Esophagus squamous epithelium (tissue), 5 donors: ENCODE data around the gene SAMD11. TPM values are rescaled to one million over a fixed set of nuclear protein-coding genes. Genes with fewer than 3 reads are reported as not detected.
A peak's percentile ranks its signal among the peaks of the same experiment; 100 is the strongest.

ENCODE experiments used
- DNase-seq: peaks from one replicate; lab custom pipeline; 2025; lab: John Stamatoyannopoulos, UW
- H3K27ac ChIP-seq, 4 donors: fragments of 200-600 bp; sonication (generic); one replicate each; pipeline ENCODE4 v1.5.1; 2016 to 2019; ENCODE audit warnings: mild to moderate bottlenecking in 1 of 4
- H3K27me3 ChIP-seq, 4 donors: fragments of 200-600 bp; sonication (generic); 1 replicate in 3 of 4; 2 replicates in 1 of 4; pipeline versions ENCODE4 v1.5.1 to v1.6.0; 2017 to 2021; ENCODE audit warnings: antibody characterized with exemption in 1 of 4
- H3K36me3 ChIP-seq, 3 donors: fragments of 200-600 bp; sonication (generic); one replicate each; pipeline ENCODE4 v1.5.1; 2016 to 2019
- H3K4me1 ChIP-seq, 3 donors: fragments of 200-600 bp; sonication (generic); one replicate each; pipeline ENCODE4 v1.5.1; 2017 to 2019
- H3K4me3 ChIP-seq, 4 donors: fragments of 200-600 bp; sonication (generic); 1 replicate in 3 of 4; 2 replicates in 1 of 4; pipeline ENCODE4 v1.5.1; 2016 to 2019; ENCODE audit warnings: mild to moderate bottlenecking in 2 of 4, moderate library complexity in 1 of 4
- H3K9me3 ChIP-seq, 3 donors: fragments of 200-600 bp; sonication (generic); one replicate each; pipeline ENCODE4 v1.5.1; 2016 to 2019
- POLR2A ChIP-seq, 4 donors: fragments of 450-650 bp; IDR thresholded peaks; one replicate each; pipeline ENCODE4 v1.6.1; 2017; ENCODE audit warnings: antibody characterized with exemption in 4 of 4, mild to moderate bottlenecking in 4 of 4, moderate library complexity in 3 of 4
- WGBS, 2 donors: methylation state at CpG; one replicate each; pipeline ENCODE4 v1.1.5; 2018; 5-methylcytosine and 5-hydroxymethylcytosine counted together
- intact Hi-C: fragments of 100-400 bp; cut with DNase I; formaldehyde crosslinking; loops from one replicate; pipeline ENCODE4 v1.15.0; 2022
- total RNA-seq, 4 donors: library from RNA; depleted of rRNA; stranded (reverse); fragments of >200 nt; gene quantifications; one replicate each; pipeline ENCODE4 v1.1.0, GENCODE V29; 2016
- TF ChIP-seq, protein P1 (sequence below), 6 experiments: fragments of 450-650 bp in 4 of 6; fragments of 200-600 bp in 2 of 6; sonication (generic) in 2 of 6; IDR thresholded peaks; one replicate each; pipeline ENCODE4 v1.5.1; 2016 to 2019; ENCODE audit warnings: antibody characterized with exemption in 6 of 6, mild to moderate bottlenecking in 4 of 6, moderate library complexity in 4 of 6
- donor health status: DM: yes; HTN: yes; CAD: no.

The SAMD11 gene
- total RNA-seq, 4 donors from 2014 or later: 0.48 to 0.95 (median 0.57) TPM; not detected in 1

DNA sequence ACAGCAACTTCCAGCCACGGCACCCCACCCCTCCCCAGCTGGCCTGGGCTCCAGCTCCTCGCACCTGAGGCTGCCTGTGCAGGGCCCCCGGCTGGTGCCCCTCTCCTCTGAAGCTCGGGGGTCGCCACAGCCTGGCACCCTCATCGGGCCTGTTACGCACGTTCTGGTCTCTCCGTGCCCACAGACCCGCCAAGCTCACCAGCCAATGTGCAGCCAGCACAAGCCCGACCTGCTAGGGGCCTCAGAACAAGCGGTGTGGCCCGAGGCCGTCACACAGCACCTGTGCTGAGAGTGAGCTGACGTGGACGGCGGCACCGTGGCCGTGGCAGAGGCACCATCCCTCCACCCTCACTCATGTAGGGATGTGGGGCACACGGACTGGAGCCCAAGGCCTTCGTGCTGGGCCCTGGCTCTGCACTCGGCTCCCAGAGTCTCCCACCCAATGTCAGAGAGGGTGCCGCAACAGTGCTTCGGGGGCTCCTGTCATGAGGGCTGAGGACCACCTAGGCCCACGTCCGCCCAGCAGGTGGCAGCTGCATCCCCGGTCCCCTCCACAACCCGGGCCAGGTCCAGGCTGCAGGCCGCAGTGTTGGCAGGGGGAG lies 4.4 kb upstream of the SAMD11 start:
- Histone ChIP-seq H3K36me3 (no peaks in the 10 kb centered on the region), H3K9me3 (no peaks in the 10 kb centered on the region), H3K27me3 (peaks cover 20 to 100% (median 30%) of the 10 kb centered on the region in 4 donors), H3K4me1 (peaks cover 25 to 50% (median 32%) of the 10 kb centered on the region in 3 donors), H3K27ac (no peak overlapping the region), H3K4me3 (no peak overlapping the region)
- intact Hi-C loops: no loop called here
- DNase-seq: no peak
- WGBS, 2 donors: 40% methylated on average over 2 of the region's 29 CpGs; no CpG with 5 or more reads in 1 of the 2 donors
- TF ChIP-seq POLR2A (IDR thresholded peaks at IDR 0.05): no peak
- TF ChIP-seq, protein P1, sequence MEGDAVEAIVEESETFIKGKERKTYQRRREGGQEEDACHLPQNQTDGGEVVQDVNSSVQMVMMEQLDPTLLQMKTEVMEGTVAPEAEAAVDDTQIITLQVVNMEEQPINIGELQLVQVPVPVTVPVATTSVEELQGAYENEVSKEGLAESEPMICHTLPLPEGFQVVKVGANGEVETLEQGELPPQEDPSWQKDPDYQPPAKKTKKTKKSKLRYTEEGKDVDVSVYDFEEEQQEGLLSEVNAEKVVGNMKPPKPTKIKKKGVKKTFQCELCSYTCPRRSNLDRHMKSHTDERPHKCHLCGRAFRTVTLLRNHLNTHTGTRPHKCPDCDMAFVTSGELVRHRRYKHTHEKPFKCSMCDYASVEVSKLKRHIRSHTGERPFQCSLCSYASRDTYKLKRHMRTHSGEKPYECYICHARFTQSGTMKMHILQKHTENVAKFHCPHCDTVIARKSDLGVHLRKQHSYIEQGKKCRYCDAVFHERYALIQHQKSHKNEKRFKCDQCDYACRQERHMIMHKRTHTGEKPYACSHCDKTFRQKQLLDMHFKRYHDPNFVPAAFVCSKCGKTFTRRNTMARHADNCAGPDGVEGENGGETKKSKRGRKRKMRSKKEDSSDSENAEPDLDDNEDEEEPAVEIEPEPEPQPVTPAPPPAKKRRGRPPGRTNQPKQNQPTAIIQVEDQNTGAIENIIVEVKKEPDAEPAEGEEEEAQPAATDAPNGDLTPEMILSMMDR (IDR thresholded peaks at IDR 0.05): no peak

DNA sequence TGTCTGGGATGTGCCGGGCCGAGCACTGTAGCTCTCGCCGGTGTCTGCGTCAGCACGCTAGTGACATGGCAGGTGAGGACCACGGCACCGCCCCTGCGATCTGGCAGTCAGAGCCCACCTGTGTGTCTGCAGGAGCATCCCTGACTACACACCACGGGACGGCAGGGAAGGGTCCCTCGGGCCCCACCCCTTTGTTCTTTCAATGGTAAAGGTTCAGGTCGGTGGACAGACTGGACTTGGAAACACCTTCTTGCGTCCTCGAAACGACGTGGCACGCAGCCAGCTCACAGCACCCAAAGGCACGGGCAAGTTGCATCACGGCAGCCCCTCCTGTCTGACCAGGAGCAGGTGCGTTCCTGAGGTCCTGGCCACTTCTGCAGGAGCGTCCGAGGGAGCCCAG lies 3.7 kb upstream of the SAMD11 start:
- peaks cover 30 to 57% (median 37%) of the 10 kb centered on the region in 3 donors for H3K4me1 ChIP-seq
- H3K9me3 ChIP-seq: no peaks in the 10 kb centered on the region
- no peak overlapping the region for H3K4me3 ChIP-seq
- peaks cover 25 to 100% (median 32%) of the 10 kb centered on the region in 4 donors for H3K27me3 ChIP-seq
- intact Hi-C loops: no loop called here
- 37% methylated on average over 2 of the region's 23 CpGs; no CpG with 5 or more reads in 1 of the 2 donors for WGBS, 2 donors
- TF ChIP-seq, protein P1 (IDR thresholded peaks at IDR 0.05): no peak
- no peak for TF ChIP-seq POLR2A (IDR thresholded peaks at IDR 0.05)
- no peaks in the 10 kb centered on the region for H3K36me3 ChIP-seq
- H3K27ac ChIP-seq: no peak overlapping the region
- DNase-seq: no peak

DNA sequence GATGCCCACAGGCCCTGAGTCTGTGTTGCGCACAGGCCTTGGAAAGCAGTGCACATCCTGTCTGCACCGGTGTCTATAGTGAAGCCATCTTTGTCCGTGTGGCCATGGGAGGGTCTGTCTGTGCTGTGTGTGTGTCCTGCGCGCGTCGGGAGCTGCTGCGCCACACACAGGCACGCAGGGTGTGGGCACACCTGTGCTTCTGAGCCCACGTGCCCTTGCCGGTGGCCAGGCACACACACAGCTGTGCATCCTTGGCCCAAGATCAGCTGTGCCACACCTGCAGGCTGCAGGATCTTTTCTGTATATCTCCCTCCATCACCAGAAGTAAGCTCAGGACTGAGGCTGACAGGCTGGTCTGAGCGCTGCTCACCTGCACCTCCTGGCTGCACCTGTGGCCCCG lies 3.2 kb upstream of the SAMD11 start:
- Histone ChIP-seq H3K4me1 (peaks cover 32 to 62% (median 42%) of the 10 kb centered on the region in 3 donors), H3K9me3 (no peaks in the 10 kb centered on the region), H3K4me3 (no peak overlapping the region), H3K27ac (no peak overlapping the region), H3K36me3 (no peaks in the 10 kb centered on the region), H3K27me3 (peaks cover 25 to 100% (median 33%) of the 10 kb centered on the region in 4 donors)
- TF ChIP-seq POLR2A (IDR thresholded peaks at IDR 0.05): no peak
- TF ChIP-seq, protein P1 (IDR thresholded peaks at IDR 0.05): no peak
- intact Hi-C loops: no loop called here
- WGBS, 2 donors: 0 to 3% methylated on average over 2 to 5 of the region's 13 CpGs
- no peak for DNase-seq

DNA sequence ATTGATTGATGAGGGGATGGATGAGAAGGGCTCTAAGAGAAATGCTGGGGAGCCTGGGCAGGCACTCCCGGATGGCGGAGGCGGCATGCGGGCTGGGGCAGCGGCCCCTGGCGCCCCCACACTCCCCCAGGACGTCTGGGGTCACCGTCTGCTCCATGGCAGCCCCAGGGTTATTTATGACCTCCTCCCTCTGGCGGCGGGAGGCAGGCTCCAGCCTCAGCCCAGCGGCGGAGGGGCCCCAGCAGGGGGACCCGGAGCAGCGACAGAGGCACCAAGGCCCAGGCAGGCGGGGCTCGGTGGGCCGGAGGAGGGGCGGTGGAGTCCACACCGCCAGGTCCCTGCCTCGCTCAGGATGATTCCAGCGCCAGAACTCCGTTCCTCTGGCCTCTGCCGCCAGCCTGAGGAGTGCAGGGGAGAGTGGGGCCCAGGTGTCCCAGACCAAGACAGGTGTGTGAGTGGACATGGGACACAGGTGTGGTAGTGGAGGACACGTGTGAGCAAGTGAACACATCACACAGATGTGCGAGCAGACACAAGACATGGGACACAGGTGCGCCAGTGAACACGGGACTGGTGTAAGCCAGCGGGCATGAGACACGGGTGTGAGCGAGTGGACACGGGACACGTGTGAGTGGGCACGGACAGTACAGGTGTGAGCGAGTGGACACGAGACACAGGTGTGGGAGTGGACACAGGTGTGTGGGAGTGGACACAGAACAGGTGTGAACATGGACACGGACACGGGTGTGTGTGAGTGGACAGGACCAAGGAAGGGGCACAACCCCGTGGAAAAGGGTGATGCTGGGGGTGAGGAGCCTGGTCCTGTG lies 2.5 kb upstream of the SAMD11 start:
- intact Hi-C loops: no loop called here
- no peak for DNase-seq
- peak overlapping the region in 1 of 4 donors; percentile 46 for H3K4me3 ChIP-seq
- 28 to 29% methylated on average over 24 to 26 of the region's 38 CpGs for WGBS, 2 donors
- H3K27me3 ChIP-seq: peaks cover 28 to 100% (median 33%) of the 10 kb centered on the region in 4 donors
- H3K4me1 ChIP-seq: peaks cover 35 to 69% (median 45%) of the 10 kb centered on the region in 3 donors
- no peak overlapping the region for H3K27ac ChIP-seq
- no peak for TF ChIP-seq POLR2A (IDR thresholded peaks at IDR 0.05)
- TF ChIP-seq, protein P1 (IDR thresholded peaks at IDR 0.05): peak in 5 of 6 experiments; percentile 40 to 54 (median 41)
- no peaks in the 10 kb centered on the region for H3K9me3 ChIP-seq
- H3K36me3 ChIP-seq: no peaks in the 10 kb centered on the region
